HG03045 (cell line): ENCODE data around the gene MADCAM1.
A peak's percentile ranks its signal among the peaks of the same experiment; 100 is the strongest.

Experiments
- ATAC-seq: cut with Tn5 transposase; IDR thresholded peaks from one replicate; pipeline ENCODE4 v1.9.1; 2021; ENCODE audit warnings: mild to moderate bottlenecking, moderate library complexity; ENCODE audit not compliant: unreplicated experiment

Gene MADCAM1

DNA sequence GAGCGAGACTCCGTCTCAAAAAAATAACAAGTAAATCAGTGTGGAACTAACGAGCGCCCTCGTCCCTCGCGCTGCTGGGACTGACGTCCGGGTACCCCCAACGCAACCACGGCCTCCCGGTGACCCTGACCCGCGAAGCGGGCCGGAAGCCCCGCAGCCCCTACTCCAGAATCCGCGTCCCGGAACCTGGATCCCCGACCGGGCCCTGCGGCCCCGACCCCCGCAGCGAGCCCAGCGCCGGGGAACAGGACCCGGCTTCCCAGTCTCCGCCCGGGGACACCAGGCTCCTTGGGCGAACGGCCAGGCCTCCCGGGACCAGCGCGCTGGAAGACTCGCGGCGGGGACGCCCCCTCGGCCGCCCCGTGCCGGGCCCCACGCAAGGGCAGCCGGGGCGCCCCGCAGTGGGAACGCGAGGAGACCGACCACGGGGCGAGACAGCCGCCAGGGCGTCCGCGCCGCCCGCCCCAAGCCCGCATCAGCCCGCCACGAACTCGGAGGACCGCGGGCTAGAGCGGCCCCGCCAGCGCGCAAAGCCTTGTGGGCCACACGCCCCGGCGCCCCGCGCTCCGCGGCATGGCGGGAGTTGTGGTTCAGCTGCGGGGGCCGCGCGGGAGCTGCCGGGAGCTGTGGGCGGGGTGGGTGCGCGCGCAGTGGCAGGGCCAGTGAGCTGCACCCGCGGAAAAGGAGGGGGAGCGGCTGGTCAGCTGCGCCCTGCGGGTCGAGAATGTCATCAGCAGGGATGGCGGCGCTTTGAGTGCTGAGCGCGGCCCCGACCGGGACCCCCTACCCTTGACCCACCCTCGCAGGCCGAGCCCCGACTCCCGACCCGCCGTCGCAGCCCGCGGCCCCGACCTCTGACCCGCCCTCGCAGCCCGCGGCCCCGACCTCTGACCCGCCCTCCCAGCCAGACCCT is 7.5 kb upstream of the MADCAM1 start:
- ATAC-seq: peak; percentile 81

DNA sequence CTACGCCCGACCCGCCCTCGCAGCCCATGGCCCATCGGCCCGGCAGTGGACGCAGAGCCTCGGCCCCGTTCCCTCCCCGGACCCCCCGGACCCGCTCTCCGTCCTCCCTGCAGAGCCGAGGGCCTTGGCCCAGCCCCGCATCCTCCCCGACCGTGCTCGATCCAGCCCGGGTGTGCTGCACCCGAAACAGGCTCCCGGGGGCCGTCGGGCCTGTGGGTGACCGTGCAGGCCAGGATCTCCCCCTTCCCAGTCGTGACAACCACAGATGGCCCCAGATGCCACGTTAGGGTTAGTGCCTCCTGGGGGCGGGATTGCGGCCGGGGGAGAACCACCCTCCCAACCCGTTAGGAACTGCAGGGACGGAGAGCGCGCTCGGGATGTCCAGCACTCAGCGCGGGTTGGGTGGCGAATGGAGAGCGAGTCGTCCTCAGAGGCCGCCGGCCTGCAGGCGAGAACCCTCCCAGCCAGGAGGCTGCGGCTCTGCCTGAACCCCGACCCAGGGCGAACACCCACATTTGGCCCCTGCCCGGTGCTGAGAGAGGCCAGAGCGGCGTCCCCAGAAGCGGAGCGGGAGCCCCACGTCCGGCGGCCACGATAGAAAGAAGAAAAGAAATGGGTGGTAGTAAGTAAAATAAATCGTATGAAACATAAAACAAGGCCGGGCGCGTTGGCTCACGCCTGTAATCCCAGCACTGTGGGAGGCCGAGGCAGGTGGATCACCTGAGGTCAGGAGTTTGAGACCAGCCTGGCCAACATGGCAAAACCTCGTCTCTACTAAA is 6.7 kb upstream of the MADCAM1 start:
- ATAC-seq: no peak

DNA sequence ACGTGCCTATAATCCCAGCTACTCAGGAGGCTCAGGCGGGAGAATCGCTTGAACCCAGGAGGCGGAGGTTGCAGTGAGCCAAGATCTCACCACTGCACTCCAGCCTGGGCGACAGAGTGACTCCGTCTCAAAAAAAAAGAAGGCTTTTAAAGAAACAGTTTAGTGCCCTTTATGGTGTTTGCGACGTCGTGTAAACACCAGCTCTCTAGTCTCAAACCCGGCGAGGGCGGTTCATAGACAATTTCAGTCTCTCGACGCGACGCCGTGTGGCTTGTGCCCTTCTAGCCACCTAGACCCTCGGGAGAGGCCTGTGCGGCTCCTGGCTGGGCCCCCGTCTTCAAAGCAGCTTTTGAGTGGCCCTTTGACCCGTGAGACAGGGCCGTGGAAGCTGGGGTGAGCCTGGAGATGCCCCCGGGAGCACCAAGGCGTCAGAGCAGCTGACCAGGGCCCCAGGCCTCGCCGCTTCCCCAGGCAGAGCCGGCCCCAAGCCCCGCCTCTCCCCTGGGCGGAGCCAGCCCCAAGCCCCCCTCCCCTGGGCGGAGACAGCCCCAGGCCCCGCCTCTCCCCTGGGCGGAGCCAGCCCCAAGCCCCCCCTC is 5.0 kb upstream of the MADCAM1 start:
- ATAC-seq: no peak

DNA sequence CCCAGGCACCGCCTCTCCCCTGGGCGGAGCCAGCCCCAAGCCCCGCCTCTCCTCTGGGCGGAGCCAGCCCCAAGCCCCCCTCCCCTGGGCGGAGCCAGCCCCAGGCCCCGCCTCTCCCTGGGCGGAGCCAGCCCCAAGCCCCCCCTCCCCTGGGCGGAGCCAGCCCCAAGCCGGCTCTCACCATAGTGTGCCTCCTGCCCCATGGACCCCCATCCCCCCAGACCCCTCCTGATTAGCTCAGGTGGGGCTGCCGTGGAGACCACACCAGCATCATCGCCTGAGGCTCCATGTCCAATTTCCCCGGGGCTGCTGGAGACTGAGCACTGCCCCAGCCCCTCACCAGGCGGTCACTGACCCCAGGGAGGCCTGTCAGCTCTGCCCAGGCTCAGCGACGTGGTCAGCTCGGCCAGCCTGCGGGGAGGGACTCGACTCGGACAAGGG is 4.2 kb upstream of the MADCAM1 start:
- no peak for ATAC-seq

DNA sequence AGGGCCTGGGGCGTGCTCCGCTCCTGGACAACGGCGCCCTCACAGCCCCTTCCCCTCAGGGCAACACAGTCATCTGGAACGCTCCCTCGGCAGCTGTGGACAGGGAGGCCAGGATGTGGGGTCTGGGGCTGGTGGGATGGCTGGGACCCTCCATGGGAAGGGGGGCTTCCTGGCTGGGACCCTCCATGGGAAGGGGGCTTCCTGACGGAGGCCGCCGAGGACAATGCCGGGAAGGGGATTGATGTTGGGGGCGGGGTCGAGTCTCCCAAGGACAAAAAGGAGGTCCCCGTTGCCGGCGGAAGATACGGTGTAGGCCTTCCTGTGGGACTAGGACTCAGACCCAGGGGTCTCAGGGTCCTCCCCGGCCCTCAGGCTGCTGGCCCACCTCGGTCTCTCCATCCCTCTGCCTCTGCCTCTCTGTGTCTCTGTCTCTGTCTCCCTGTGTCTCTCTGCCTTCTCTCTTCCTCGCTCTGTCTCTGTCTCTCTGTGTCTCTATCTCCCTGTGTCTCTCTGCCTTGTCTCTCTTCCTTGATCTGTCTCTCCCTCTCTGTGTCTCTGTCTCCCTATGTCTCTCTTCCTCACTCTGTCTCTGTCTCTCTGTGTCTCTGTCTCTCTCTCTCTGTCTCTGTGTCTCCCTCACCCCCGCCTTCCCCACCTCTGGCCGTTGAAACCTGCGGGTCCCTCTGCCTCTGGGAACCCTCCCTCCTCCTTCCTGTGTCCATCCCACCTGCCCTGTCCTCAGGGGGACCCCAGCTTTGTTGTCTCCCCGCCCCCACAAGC is 2.7 kb upstream of the MADCAM1 start:
- no peak for ATAC-seq

DNA sequence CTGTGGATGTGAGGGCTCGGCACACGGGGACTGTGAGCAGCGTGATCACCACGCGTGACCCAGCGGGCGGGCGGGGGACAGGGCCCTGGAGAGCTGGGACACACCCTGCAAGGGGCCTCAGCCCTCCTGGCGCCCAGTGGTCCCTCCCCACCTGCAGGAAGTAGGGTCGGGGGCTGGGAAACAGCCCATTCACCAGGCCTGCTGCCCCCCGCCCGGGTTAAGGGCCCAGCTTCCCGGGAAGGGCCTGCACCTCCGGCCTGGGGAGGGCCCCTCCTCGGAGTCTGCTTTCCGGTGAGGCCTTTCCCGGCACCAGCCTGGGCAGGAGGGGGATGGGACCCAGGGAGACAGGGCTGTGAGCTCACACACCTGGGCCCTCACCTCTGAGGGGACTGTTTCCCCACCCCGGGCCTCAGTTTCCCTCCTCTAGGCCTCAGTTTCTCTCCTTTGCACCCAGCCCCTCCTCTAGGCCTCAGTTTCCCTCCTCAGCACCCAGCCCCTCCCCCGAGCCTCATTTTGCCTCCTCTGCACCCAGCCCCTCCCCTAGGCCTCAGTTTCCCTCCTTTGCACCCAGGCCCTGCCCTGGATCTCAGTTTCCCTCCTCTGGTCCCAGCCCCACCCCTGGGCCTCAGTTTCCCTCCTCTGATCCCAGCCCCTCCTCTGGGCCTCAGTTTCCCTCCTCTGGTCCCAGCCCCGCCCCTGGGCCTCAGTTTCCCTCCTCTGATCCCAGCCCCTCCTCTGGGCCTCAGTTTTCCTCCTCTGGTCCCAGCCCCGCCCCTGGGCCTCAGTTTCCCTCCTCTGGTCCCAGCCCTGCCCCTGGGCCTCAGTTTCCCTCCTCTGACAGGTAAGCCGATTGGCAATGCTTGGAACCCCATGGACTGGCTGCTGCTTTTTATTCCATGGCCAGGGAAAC is 1.9 kb upstream of the MADCAM1 start:
- no peak for ATAC-seq

DNA sequence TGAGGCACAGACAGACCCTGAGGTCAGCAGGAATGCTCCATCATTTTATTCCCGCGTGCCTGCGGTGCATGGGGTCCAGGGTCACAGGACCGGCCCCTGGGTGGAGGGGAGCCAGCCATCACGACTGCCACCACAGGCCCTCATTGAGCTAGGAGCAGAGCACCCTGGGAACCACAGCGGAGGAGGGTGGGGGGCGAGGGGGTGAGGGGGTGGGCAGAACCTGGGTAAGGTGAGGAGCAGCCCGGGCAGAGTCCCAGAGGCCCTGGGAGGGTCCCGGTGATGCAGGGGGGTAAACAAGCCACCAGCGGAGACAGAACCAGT is 1.2 kb upstream of the MADCAM1 start:
- ATAC-seq: no peak

DNA sequence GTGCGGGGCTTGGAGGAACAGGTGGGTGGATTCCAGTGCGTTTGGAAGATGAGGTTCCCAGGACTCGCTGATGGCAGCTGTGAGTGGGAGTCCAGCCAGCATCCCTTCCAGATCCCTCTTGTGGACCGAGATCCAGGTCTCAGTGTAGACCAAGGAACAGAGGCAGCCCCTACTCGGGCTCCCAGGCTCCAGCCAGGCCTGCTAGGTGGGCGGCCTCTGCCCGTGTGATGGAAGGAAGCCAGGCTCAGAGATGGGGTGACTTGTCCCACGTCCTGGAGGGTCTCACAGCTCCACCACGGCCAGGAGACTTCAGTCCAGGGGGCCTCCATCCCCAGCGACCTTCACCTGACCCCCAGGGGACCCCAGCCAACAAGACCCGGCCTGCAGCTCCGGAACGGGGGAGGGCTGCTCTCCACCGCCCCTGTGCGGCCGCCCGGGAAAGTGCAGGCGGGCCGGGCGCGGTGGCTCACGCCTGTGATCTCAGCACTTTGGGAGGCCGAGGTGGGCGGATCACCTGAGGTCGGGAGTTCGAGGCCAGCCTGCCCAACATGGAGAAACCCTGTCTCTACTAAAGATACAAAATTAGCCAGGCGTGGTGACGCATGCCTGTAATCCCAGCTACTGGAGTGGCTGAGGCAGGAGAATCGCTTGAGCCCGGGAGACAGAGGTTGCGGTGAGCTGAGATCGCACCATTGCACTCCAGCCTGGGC is 729 bp upstream of the MADCAM1 start:
- no peak for ATAC-seq

DNA sequence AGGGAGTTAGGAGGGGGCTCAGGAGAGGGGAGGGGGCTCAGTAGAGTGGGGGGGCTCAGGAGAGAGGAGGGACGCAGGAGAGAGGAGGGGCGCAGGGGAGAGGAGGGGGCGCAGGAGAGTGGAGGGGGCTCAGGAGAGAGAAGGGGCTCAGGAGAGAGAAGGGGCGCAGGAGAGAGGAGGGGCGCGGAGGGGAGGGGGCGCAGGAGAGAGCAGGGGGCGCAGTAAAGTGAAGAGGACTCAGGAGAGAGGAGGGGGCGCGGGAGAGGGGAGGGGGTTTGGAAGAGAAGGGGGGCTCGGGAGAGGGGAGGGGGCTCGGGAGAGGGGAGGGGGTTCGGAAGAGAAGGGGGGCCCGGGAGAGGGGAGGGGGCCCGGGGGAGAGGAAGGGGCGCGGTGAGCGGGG is 700 bp downstream of the MADCAM1 start:
- ATAC-seq: no peak

DNA sequence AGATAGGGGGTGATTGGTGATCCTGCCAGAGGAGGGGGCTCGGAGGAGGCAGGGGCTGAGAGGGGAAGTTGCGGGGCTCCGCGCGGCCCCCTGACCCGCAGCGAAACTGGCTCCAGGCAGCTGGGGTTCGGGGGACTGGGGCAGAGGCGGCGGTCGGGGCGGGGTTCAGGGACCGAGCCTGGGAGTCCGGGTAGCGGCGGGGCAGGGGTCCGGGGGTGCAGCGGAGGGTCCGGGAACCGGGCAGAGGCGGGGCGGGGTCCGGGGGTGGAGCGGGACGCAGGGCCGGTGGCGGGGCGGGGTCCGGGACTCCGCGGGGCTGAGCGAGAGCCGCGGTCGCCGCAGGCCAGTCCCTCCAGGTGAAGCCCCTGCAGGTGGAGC is 1.2 kb downstream of the MADCAM1 start:
- ATAC-seq: no peak

DNA sequence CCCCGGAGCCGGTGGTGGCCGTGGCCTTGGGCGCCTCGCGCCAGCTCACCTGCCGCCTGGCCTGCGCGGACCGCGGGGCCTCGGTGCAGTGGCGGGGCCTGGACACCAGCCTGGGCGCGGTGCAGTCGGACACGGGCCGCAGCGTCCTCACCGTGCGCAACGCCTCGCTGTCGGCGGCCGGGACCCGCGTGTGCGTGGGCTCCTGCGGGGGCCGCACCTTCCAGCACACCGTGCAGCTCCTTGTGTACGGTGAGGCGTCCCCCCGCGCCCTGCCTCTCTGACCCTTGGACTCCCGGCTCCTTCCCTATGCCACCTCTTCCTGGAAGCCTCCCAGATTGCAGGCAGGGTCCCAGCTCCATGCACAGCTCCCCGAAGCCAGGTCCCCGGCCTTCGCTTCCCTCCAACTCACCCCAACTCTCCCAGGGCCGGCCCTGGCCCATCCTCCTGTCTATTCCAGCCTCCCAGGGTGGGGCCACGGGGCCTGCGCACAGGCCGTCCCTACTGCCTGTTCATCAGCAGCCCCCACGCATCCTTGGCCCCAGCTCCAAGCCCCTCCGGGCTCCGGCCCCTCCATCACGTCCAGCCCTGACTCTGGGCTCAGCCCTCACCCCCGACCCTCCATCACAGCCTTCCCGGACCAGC is 1.7 kb downstream of the MADCAM1 start:
- no peak for ATAC-seq

DNA sequence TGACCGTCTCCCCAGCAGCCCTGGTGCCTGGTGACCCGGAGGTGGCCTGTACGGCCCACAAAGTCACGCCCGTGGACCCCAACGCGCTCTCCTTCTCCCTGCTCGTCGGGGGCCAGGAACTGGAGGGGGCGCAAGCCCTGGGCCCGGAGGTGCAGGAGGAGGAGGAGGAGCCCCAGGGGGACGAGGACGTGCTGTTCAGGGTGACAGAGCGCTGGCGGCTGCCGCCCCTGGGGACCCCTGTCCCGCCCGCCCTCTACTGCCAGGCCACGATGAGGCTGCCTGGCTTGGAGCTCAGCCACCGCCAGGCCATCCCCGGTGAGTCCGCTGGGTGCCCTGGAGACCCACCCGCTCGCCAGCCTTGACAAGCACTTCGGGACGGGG is 2.2 kb downstream of the MADCAM1 start:
- no peak for ATAC-seq

DNA sequence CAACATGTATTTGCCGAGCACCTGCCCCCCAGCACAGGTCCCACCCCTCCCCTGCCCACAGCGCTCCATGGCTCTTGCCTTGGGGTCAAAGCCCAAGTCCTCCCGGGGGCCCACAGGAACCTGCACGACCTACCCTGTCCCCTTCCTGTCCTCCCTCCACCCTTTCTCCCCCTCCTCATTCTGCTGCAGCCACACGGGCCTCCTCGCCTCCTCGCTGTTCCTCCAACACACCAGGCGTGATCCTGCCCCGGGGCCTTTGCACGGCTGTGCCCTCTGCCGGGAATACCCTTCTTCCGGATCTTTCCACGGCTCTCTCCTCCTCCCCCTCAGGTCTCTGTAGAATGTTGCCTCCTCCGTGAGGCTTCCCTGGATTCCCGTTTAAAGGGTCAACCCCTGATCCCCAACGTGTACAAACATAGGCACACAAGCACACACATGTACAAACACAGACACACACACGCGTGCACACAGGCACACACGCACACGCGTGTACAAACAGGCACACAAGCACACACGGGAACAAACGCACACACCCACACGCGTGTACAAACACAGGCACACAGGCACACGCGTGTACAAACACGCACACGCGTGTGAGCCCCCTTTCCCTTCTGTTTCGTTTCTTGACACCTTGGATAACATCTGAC is 2.8 kb downstream of the MADCAM1 start:
- no peak for ATAC-seq

DNA sequence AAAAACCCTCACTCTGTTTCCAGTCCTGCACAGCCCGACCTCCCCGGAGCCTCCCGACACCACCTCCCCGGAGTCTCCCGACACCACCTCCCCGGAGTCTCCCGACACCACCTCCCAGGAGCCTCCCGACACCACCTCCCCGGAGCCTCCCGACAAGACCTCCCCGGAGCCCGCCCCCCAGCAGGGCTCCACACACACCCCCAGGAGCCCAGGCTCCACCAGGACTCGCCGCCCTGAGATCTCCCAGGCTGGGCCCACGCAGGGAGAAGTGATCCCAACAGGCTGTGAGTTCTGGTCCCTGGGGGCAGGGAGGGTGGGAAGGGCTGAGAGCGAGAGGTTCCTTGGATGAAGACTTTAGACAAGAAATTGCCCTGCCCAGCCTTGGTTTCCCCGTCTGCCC is 5.4 kb downstream of the MADCAM1 start:
- ATAC-seq: no peak

DNA sequence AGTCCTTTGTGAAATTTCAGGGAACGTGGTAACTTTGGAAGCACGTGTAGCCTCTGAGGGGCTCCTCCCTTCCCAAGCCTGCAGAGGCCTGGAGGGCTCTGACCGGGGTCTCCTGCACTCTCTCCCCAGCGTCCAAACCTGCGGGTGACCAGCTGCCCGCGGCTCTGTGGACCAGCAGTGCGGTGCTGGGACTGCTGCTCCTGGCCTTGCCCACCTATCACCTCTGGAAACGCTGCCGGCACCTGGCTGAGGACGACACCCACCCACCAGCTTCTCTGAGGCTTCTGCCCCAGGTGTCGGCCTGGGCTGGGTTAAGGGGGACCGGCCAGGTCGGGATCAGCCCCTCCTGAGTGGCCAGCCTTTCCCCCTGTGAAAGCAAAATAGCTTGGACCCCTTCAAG is 8.3 kb downstream of the MADCAM1 start:
- ATAC-seq: no peak

DNA sequence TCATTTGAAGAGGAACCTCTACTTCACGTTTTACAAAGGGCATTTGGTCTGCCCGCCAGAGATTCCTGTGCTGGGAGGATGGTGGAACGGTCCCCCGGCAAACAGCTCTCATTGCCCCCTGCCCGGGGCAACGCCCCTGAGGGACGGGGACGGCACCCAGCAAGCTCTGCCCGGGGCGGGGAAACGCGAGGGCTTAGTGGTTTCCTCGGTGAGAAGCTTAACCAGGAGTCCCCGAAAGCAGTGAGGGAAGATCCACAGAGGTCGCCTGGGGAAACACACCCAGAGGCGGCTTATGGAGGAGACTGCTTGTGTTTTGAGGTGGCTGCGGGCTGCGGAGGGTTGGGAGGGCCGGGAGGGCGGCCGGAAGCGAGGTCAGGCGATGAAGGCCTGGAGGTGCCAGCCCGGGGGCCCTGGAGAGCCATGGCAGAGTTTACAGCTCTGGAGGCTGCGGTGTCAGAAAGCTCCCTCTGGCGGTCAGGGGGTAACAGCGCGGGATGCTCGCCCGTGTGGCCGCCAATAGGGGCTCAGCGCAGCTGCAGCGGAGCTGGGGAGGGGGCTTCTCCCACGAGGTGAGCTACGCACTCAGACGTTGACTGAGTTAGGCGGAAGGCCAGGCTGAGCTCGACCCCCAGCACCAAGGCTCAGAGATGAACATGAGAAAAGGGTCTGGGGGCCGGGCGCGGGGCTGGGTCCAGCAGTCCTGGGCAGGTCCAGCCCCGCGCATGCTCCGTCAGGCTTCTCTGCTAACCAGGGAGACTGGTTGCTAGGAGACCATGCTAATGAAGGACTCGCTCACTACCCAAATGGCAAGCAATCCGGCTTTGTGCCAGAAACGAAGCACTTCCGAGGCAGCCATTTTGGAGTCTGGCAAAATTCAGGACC is 10.4 kb downstream of the MADCAM1 start:
- ATAC-seq: peak; percentile 60
